COLO829 (cell line): Measurements from ENCODE around the gene FCN2.

Source experiments
- DNase-seq: peaks from one replicate; pipeline ENCODE4 v3.0.0; 2012; ENCODE audit warnings: low spot score

The FCN2 gene

DNA sequence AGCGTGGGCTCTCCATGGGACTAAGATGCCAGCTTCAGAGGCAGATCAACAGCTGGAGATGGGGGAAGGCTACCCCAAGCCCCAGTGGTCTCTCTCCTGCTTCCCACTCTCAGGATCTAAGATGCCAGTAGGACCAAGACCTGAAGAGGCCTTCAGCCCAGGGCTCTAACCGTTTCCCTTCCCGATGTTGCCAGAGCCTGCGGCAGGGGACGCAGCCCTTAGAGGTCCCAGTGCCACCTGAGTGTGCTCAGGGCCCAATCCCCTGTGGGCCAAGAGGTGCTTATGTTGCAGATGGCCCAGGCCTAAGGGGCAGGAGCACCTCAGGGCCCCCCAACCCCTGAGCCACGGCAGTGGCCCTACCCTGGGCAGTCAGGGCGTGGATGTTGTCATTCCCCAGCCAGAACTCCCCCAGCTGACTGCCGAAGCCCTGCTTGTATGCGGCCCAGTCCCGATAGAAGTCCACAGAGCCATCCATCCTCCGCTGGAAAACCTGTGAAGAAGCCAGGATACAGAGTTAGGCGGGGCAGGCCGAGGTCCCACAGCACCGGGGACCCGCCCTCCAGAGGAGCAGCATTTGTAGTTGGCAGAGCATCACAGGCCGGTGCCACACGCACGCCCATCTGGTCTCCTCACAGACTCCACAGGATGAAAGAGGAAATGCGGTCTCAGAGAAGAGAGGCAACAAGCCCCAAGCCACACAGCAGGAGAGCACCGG, 31.7 kb downstream of the FCN2 start:
- no peak for DNase-seq

- no peak for DNase-seq
Observed at GRCh38 chr9:134913041-134913712, 32.6 kb downstream of the FCN2 start.

- DNase-seq = no peak
Observed at GRCh38 chr9:134913713-134914500, 33.3 kb downstream of the FCN2 start.

GRCh38 chr9:134914501-134914834, 33.9 kb downstream of the FCN2 start:
- DNase-seq = no peak

DNA sequence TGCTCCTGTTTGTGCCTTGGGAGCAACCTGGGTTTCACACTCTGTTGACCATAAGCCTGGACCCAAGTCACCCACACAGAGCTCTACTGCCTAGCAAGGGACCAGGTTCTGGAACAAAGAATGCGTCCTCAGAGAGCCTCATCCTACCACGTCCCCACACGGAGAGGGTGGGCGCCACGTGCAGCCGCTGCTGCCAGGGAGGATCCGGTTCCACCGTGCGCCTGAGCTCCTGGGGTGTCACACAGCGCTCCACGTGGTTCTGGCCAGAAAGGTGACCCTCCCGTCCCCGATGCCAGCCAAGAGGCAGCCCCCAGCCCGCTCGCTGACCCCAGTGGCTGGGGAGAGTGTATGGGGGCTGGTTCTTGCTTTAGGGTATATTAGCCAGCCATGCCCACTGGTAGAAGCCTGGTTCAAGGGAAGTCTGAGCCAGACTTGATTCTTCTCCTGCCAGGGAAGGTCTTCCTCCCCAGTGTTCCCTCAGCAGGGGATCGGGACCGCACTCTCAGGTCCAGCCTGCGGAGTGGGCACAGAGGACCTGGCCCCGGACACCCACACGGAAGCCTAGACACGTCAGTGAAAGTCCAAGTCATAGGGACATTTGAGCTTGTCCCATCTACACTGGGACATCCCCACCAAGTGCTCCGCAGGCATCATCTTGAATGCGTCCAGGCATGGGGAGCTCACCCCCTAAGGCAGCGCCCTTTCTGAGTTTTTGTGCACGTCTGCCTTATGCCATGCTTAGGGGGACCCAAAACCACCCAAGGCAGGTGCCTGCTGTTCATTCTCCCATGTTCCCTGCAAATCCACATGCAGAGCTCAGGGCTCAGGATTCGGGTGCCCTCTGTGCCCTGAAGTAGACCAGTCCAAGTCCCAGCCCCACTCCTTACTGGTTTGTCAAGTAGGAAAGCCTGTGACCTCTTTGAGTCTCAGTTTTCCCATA, 34.7 kb downstream of the FCN2 start:
- DNase-seq = no peak

- no peak for DNase-seq
Observed at GRCh38 chr9:134916161-134916665, 35.6 kb downstream of the FCN2 start.

GRCh38 chr9:134917431-134918373, 37.1 kb downstream of the FCN2 start, which contains the start of gene FCN1:
FCN1 (minus strand) TSS chr9:134917912; CDS start chr9:134917871, 41 bp downstream.
- no peak for DNase-seq

DNA sequence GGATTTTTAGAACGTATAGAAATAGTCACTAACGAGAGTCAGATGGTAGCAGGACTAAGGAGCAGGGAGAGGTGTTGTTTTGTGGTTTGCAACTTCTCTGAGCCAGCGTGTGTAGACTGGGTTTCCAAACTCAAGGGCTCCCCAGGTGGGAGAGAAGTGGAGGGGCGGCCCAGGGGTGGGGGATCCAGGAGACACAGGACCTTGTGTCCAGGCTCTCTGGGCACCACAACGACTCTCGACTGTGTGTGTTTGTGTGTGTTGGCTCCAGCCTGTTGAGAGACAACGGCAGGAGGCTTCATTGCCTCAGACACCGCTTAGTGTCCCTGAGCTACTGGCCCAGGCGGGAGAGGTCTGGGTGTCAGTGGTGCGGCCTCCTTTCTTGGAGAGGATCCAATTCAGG, 38.0 kb downstream of the FCN2 start:
- DNase-seq = no peak

DNA sequence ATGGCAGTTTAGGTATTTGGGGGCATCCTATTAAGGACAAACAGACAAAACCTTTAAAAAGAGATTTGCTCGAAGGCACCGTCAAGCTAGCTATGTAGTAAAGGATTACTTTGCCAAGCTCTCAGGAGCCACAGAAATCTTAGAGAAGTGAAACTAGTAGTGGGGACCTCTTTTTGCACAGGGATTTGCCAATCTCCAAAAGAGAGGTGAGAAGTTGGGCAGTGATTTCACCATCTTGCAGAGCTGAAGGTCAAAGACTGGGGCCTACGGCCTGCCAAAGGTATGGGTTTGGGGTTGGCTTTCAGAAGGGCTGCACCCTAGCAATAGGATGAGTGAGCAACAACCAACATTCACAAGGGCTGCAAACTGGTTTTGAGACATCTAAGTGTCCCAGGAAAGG, 38.7 kb downstream of the FCN2 start:
- no peak for DNase-seq

DNA sequence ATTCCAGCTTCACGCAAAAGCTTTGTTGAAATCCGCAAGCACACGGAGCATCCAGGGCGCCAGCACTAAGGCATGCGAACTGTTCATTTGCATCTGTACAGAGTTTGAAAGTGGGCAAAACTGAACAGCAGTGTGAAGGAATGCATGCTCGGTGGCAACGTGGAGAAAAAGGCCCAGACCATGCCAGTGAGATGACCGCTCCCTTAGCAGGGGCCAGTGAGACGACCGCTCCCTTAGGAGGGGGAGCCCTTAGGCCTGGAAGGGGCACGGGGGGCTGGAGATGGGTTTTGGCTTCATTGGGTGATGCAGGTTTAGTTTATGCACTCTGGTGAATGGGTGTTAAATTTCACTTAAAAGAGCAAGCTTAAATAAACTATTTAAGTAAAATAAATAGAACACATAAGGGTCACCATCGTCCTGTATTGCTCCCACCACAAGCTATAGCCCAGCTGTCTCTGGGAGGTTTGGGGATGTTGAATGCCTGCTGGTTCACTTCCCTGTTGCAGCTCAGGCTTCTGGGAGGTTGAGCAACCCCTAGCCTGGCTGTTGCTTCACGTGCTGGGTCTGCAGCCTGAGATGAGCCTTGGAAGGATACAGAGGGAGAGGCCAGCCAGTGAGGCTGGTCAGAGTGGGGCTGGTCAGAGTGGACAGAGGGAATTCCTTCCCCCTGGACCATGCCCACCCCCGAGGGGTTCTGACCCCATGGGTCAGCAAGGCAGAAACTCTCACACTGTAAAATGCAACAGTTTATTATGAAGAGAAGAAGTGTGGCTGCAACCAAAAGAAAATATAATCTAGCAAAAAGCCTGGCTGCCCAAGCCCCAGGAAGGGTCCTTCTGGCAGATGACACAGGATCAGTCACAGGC, 41.7 kb downstream of the FCN2 start:
- DNase-seq = no peak

DNA sequence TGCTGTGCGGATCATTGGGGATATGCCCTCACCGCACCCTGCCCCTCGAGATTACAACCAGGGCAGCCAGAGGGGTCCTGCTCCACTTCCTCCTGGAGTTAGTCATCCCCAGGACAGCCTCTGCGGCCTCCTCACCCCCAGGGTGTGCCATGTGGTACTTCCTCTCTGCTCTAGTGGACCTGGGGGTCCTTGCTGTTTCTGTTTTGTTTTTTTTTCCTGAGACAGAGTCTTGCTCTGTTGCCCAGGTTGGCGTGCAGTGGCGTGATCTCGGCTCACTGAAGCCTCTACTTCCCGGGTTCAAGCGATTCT, 42.3 kb downstream of the FCN2 start:
- DNase-seq = no peak

- DNase-seq = no peak
Observed at GRCh38 chr9:134923466-134923865, 42.9 kb downstream of the FCN2 start.

GRCh38 chr9:134925011-134925511, 44.5 kb downstream of the FCN2 start:
- no peak for DNase-seq

DNA sequence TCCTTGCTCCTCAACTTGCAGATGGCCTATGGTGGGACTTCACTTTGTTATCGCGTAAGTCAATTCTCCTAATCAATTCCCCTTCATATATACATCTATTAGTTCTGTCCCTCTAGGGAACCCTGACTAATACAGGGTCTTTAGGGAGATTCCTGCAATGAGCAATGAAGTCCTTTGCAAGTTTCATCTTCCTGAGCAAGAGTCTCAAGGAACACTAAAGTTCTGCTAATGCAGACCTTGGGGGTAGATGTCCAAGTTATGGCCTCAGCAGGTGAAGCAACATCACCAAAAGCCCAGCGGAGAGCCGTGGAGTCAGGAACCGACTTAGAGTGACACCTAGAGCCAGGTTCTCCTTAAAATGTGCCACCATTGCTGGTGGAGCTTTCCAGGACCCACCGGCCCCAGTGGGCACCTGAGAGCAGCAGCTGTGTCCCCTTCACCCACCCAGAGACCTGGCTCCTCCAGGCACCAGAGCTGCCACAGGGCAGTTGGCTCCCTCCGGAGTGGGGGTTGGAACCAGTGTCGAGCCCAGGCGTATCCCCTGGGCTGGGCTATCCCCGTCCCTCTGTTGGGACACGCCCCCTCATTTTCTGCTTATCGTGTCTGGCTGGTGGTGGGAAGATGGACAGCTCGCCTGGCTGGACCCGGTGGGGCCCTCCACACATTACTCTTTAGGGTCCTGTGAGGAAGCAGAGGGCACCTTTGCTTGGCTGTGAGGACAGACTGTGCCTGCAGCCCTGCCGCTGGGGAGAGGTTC, 48.0 kb downstream of the FCN2 start:
- no peak for DNase-seq

DNA sequence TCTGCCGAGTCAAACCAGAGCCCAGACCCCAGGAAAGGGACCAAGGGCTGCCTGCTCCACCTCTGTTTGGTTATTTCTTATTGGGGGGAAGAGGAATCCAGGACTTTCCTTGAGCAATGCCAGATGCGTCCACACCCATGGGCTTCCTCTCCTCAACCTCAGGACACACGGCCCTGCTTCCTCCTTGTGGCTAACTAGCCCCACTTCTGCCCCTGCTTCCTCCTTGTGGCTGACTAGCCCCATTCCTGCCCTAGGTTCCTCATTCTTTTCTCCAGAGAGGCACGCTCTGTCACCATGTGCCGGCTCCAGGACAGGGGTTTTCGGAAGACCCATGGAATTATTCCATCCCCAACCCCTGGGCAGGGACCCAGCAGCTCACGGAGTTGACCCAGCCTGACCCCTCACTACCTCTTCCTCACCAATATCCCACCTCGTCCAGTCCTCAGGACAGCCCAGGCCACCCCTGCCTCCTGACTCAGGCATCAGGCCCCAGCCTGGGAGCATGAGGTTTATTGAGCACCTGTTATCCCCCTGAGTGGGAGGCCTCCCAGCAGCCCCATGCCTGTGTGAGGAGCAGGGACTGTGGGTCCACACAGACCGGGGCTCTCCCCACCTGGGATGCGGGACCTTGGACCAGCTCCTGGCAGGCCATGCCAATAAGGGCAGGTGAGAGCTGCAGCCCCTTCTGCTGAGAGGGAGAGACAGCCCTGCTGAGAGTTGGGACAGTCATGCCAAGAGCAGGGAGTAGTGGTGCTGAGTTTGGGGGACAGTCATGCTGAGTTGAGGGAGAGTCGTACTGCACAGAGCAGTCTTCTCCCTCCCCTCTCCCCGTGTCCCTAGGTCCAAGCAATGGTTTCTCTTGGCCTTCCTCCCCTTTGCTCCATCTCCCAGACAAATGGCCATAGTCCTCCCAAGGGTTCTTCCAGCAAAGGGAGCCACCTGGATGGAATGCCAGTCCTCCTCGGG, 48.9 kb downstream of the FCN2 start:
- no peak for DNase-seq

GRCh38 chr9:134930398-134930797, 49.8 kb downstream of the FCN2 start:
- no peak for DNase-seq

DNA sequence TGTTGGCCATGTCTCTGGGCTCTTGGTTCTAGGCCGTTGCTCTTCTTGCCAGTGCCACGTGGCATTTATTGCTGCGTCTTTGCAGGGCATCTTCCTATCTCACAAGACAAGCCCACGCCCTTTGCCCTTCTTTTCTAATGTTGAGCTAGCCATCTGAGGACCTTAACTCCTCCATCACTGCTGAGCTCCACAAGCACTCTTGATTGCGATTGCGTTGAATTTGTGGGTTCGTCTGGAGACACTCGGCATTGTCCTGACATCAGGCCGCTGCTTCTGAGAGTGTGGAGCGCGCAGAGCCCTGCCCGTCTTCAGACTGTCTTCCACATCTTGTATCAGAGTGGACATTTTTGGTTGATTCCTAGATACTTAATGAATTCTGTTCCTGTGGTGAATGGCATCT, 51.6 kb downstream of the FCN2 start:
- DNase-seq = no peak

GRCh38 chr9:134932606-134933005, 52.0 kb downstream of the FCN2 start:
- no peak for DNase-seq
